ENCODE data around the gene METAP1D.
"Not testable (repeated sequence)": the region's sequence is repeated elsewhere in the genome, so short reads cannot be mapped to it uniquely, and the experiment has no call there.

The METAP1D gene

GRCh38 chr2:172102391-172103359, 102.9 kb downstream of the METAP1D start, which contains the start of gene DLX2:
DLX2 (minus strand) TSS chr2:172102900; CDS start chr2:172102538, 362 bp downstream.
- peak; percentile 45 for DNase-seq (ENCODE audit: low read depth)

- peak; percentile 32 for DNase-seq (ENCODE audit: low read depth)
Measured at GRCh38 chr2:172103471-172104272, 103.9 kb downstream of the METAP1D start.

GRCh38 chr2:172105471-172106107, 105.8 kb downstream of the METAP1D start:
- no peak for DNase-seq (ENCODE audit: low read depth)

GRCh38 chr2:172106108-172106961, 106.6 kb downstream of the METAP1D start:
- DNase-seq (ENCODE audit: low read depth) = no peak

- DNase-seq (ENCODE audit: low read depth) = no peak
Measured at GRCh38 chr2:172107690-172108586, 108.2 kb downstream of the METAP1D start.

GRCh38 chr2:172108587-172108930, 108.8 kb downstream of the METAP1D start:
- no peak for DNase-seq (ENCODE audit: low read depth)

- no peak for DNase-seq (ENCODE audit: low read depth)
Measured at GRCh38 chr2:172109256-172109987, 109.7 kb downstream of the METAP1D start.

- DNase-seq (ENCODE audit: low read depth) = no peak
Measured at GRCh38 chr2:172109988-172110811, 110.4 kb downstream of the METAP1D start.

- no peak for DNase-seq (ENCODE audit: low read depth)
Measured at GRCh38 chr2:172113617-172114016, 113.9 kb downstream of the METAP1D start.

- not testable (repeated sequence) for DNase-seq (ENCODE audit: low read depth)
Measured at GRCh38 chr2:172114176-172114575, 114.4 kb downstream of the METAP1D start.

- no peak for DNase-seq (ENCODE audit: low read depth)
Measured at GRCh38 chr2:172114579-172114978, 114.8 kb downstream of the METAP1D start.

- no peak for DNase-seq (ENCODE audit: low read depth)
Measured at GRCh38 chr2:172116107-172116506, 116.4 kb downstream of the METAP1D start.

GRCh38 chr2:172119089-172119488, 119.3 kb downstream of the METAP1D start:
- no peak for DNase-seq (ENCODE audit: low read depth)

- no peak for DNase-seq (ENCODE audit: low read depth)
Measured at GRCh38 chr2:172120118-172120517, 120.4 kb downstream of the METAP1D start.

- DNase-seq (ENCODE audit: low read depth) = no peak
Measured at GRCh38 chr2:172128484-172128883, 128.7 kb downstream of the METAP1D start.

GRCh38 chr2:172129404-172129803, 129.7 kb downstream of the METAP1D start:
- no peak for DNase-seq (ENCODE audit: low read depth)

Measured in T-helper 22 cell (primary cell).